ENCODE measurements around the gene AGAP5. TPM values are rescaled to one million over a fixed set of nuclear protein-coding genes. Genes with fewer than 3 reads are reported as not detected.
"Not testable (repeated sequence)": the region's sequence is repeated elsewhere in the genome, so short reads cannot be mapped to it uniquely, and the experiment has no call there.

The AGAP5 gene
- total RNA-seq, 1 experiment from 2014 or later: 14.3 TPM

DNA sequence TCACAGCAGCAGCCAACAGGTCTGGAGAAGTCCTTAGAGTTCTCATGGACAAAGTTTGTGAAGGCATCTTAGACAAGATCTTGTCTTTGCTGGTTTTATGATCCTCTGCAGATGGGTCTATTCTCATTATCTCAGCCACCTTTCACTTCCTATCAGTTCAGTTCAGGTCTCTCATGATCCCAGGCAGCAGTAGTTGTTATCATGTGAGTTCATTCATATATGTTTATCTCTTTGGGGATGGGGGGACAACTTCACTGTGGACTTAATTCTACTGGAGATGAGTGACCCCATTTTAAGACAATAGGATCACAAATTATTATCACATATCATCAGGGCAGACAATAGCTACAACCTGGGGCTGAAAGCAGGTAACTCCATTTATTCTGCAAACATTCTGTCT is 6.0 kb upstream of the AGAP5 start:
- H3K36me3 Mint-ChIP-seq (ENCODE audit: insufficient read depth, unreplicated experiment); H3K27me3 Mint-ChIP-seq (ENCODE audit: insufficient read depth, unreplicated experiment); H3K4me3 Mint-ChIP-seq (ENCODE audit: unreplicated experiment); H3K4me1 ChIP-seq; H3K4me1 Mint-ChIP-seq (ENCODE audit: low read depth, unreplicated experiment); CTCF ChIA-PET; H3K4me3 ChIP-seq (ENCODE audit: low read depth, low read length); BruUV-seq (replicated peaks); H3K9me3 ChIP-seq; intact Hi-C loops (cut with micrococcal nuclease; ENCODE audit: unreplicated experiment); DNase-seq; H3K9me3 Mint-ChIP-seq (ENCODE audit: unreplicated experiment); H3K27ac Mint-ChIP-seq (ENCODE audit: unreplicated experiment); H3K27me3 ChIP-seq (replicated peaks; ENCODE audit: control insufficient read depth, insufficient read depth, low read length); POLR2A ChIA-PET; H3K36me3 ChIP-seq (ENCODE audit: control insufficient read depth, insufficient read depth, low read length): not testable (repeated sequence)

- POLR2A ChIA-PET; BruUV-seq (replicated peaks); H3K9me3 Mint-ChIP-seq (ENCODE audit: unreplicated experiment); H3K4me3 Mint-ChIP-seq (ENCODE audit: unreplicated experiment); H3K36me3 Mint-ChIP-seq (ENCODE audit: insufficient read depth, unreplicated experiment); intact Hi-C loops (cut with micrococcal nuclease; ENCODE audit: unreplicated experiment); H3K9me3 ChIP-seq; H3K27ac Mint-ChIP-seq (ENCODE audit: unreplicated experiment); H3K4me1 ChIP-seq; H3K36me3 ChIP-seq (ENCODE audit: control insufficient read depth, insufficient read depth, low read length); H3K4me1 Mint-ChIP-seq (ENCODE audit: low read depth, unreplicated experiment); H3K27me3 ChIP-seq (replicated peaks; ENCODE audit: control insufficient read depth, insufficient read depth, low read length); H3K27me3 Mint-ChIP-seq (ENCODE audit: insufficient read depth, unreplicated experiment); CTCF ChIA-PET; H3K4me3 ChIP-seq (ENCODE audit: low read depth, low read length); DNase-seq: not testable (repeated sequence)
Measured at GRCh38 chr10:73698819-73699218, 910 bp upstream of the AGAP5 start.

- POLR2A ChIA-PET; BruUV-seq (replicated peaks); DNase-seq; H3K36me3 ChIP-seq (ENCODE audit: control insufficient read depth, insufficient read depth, low read length); H3K4me3 Mint-ChIP-seq (ENCODE audit: unreplicated experiment); H3K27me3 ChIP-seq (replicated peaks; ENCODE audit: control insufficient read depth, insufficient read depth, low read length); H3K27me3 Mint-ChIP-seq (ENCODE audit: insufficient read depth, unreplicated experiment); H3K36me3 Mint-ChIP-seq (ENCODE audit: insufficient read depth, unreplicated experiment); intact Hi-C loops (cut with micrococcal nuclease; ENCODE audit: unreplicated experiment); H3K9me3 Mint-ChIP-seq (ENCODE audit: unreplicated experiment); H3K4me1 ChIP-seq; H3K4me1 Mint-ChIP-seq (ENCODE audit: low read depth, unreplicated experiment); H3K4me3 ChIP-seq (ENCODE audit: low read depth, low read length); CTCF ChIA-PET; H3K9me3 ChIP-seq; H3K27ac Mint-ChIP-seq (ENCODE audit: unreplicated experiment): not testable (repeated sequence)
Measured at GRCh38 chr10:73695302-73695701, 2.6 kb downstream of the AGAP5 start.

DNA sequence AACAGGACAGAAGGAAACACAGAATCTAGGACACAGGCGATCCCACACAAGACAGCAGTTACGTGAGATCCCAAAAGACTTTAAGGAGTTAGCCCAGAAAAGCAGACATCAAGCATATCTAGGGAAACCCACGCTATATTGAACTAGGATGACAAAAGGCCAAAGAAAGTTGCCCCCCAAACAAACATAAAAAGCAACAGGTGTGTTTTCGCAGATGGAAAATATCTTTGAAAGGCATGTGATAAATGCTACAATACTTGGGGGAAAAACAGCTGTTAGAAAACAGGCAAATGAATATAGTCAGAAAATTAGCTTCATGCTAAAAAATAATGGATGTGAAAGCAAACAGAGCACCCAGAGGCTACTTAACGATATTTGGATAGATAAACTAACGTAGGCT is 7.2 kb downstream of the AGAP5 start:
- H3K27ac Mint-ChIP-seq (ENCODE audit: unreplicated experiment); H3K27me3 ChIP-seq (replicated peaks; ENCODE audit: control insufficient read depth, insufficient read depth, low read length); H3K9me3 ChIP-seq; BruUV-seq (replicated peaks); H3K9me3 Mint-ChIP-seq (ENCODE audit: unreplicated experiment); DNase-seq; H3K4me1 Mint-ChIP-seq (ENCODE audit: low read depth, unreplicated experiment); POLR2A ChIA-PET; H3K4me3 ChIP-seq (ENCODE audit: low read depth, low read length); H3K36me3 ChIP-seq (ENCODE audit: control insufficient read depth, insufficient read depth, low read length); intact Hi-C loops (cut with micrococcal nuclease; ENCODE audit: unreplicated experiment); H3K4me1 ChIP-seq; CTCF ChIA-PET; H3K27me3 Mint-ChIP-seq (ENCODE audit: insufficient read depth, unreplicated experiment); H3K4me3 Mint-ChIP-seq (ENCODE audit: unreplicated experiment); H3K36me3 Mint-ChIP-seq (ENCODE audit: insufficient read depth, unreplicated experiment): not testable (repeated sequence)

GRCh38 chr10:73689596-73689995 is 8.3 kb downstream of the AGAP5 start:
- H3K36me3 ChIP-seq (ENCODE audit: control insufficient read depth, insufficient read depth, low read length); H3K4me3 Mint-ChIP-seq (ENCODE audit: unreplicated experiment); H3K27ac Mint-ChIP-seq (ENCODE audit: unreplicated experiment); BruUV-seq (replicated peaks); H3K4me1 ChIP-seq; H3K27me3 ChIP-seq (replicated peaks; ENCODE audit: control insufficient read depth, insufficient read depth, low read length); H3K9me3 ChIP-seq; POLR2A ChIA-PET; H3K36me3 Mint-ChIP-seq (ENCODE audit: insufficient read depth, unreplicated experiment); DNase-seq; H3K4me1 Mint-ChIP-seq (ENCODE audit: low read depth, unreplicated experiment); intact Hi-C loops (cut with micrococcal nuclease; ENCODE audit: unreplicated experiment); H3K27me3 Mint-ChIP-seq (ENCODE audit: insufficient read depth, unreplicated experiment); CTCF ChIA-PET; H3K4me3 ChIP-seq (ENCODE audit: low read depth, low read length); H3K9me3 Mint-ChIP-seq (ENCODE audit: unreplicated experiment): not testable (repeated sequence)

DNA sequence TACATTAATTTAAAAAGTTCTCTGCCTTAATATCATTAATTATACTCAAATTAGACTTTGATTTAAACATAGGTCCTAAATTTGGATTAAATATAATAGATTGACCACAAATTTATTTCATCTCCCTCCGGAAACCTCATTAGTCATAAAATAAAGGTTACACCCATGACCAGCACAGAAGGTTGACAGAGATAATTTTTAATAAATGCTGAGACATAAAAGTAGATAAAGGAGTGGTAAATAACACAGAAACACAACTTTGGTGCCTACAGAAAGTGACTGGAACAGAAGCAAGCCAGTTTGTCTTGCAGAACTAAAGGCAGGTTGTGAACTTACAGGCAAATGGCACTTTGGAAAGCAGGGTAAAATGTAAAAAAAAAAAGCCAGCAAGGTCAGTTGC is 10.3 kb downstream of the AGAP5 start:
- H3K4me1 Mint-ChIP-seq (ENCODE audit: low read depth, unreplicated experiment); H3K27ac Mint-ChIP-seq (ENCODE audit: unreplicated experiment); CTCF ChIA-PET; H3K27me3 Mint-ChIP-seq (ENCODE audit: insufficient read depth, unreplicated experiment); H3K36me3 Mint-ChIP-seq (ENCODE audit: insufficient read depth, unreplicated experiment); POLR2A ChIA-PET; H3K4me1 ChIP-seq; H3K36me3 ChIP-seq (ENCODE audit: control insufficient read depth, insufficient read depth, low read length); H3K4me3 Mint-ChIP-seq (ENCODE audit: unreplicated experiment); H3K9me3 Mint-ChIP-seq (ENCODE audit: unreplicated experiment); H3K4me3 ChIP-seq (ENCODE audit: low read depth, low read length); H3K27me3 ChIP-seq (replicated peaks; ENCODE audit: control insufficient read depth, insufficient read depth, low read length); intact Hi-C loops (cut with micrococcal nuclease; ENCODE audit: unreplicated experiment); DNase-seq; H3K9me3 ChIP-seq; BruUV-seq (replicated peaks): not testable (repeated sequence)

GRCh38 chr10:73674546-73674945 is 23.4 kb downstream of the AGAP5 start:
- H3K36me3 Mint-ChIP-seq (ENCODE audit: insufficient read depth, unreplicated experiment); BruUV-seq (replicated peaks); intact Hi-C loops (cut with micrococcal nuclease; ENCODE audit: unreplicated experiment): not testable (repeated sequence)

More at GRCh38 chr10:73674546-73674945, 23.4 kb downstream of the AGAP5 start:
- H3K36me3 ChIP-seq (ENCODE audit: control insufficient read depth, insufficient read depth, low read length); H3K27me3 ChIP-seq (replicated peaks; ENCODE audit: control insufficient read depth, insufficient read depth, low read length); H3K27ac Mint-ChIP-seq (ENCODE audit: unreplicated experiment); H3K27me3 Mint-ChIP-seq (ENCODE audit: insufficient read depth, unreplicated experiment); H3K4me3 ChIP-seq (ENCODE audit: low read depth, low read length); H3K9me3 Mint-ChIP-seq (ENCODE audit: unreplicated experiment); H3K9me3 ChIP-seq; H3K4me1 ChIP-seq; POLR2A ChIA-PET; H3K4me1 Mint-ChIP-seq (ENCODE audit: low read depth, unreplicated experiment); DNase-seq; CTCF ChIA-PET; H3K4me3 Mint-ChIP-seq (ENCODE audit: unreplicated experiment): not testable (repeated sequence)

Measured in Caco-2 (cell line).